GM18909 (cell line): ENCODE data around the gene GGTLC3.
"Not testable (repeated sequence)": the region's sequence is repeated elsewhere in the genome, so short reads cannot be mapped to it uniquely, and the experiment has no call there.

Experiments
- ATAC-seq: cut with Tn5 transposase; IDR thresholded peaks from one replicate; pipeline ENCODE4 v1.9.1; 2021; ENCODE audit warnings: mild to moderate bottlenecking; ENCODE audit not compliant: unreplicated experiment, poor library complexity

GGTLC3 gene

GRCh38 chr22:18518061-18518460 is at the start of gene GGTLC3:
Gene GGTLC3, minus strand, starts transcription at chr22:18518161. Its CDS starts 264 bp downstream, at chr22:18517897.
- not testable (repeated sequence) for ATAC-seq

- not testable (repeated sequence) for ATAC-seq
These were observed 42.4 kb upstream of the GGTLC3 start for GRCh38 chr22:18560099-18560974.

- not testable (repeated sequence) for ATAC-seq
These were observed 41.0 kb upstream of the GGTLC3 start for GRCh38 chr22:18558939-18559338.

DNA sequence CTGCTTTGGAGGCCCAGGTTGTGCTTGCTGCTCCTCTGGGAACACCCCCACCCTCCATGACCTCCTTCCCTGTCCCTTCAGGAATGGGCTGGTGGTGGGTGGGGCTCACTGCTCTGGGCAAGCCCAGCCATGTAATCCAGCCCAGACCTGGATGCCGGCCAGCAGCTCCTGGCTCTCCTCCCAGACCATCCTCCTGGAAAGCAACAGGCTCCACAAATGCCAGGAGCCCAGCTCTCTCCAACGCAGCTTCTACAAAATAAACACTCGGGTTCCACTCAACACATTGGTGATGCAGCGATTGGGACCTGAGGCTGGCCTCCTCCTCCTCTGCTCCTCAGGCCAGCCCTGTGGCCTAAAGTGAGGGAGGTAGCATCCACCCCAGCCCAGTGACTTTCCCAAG is 40.6 kb upstream of the GGTLC3 start:
- not testable (repeated sequence) for ATAC-seq

DNA sequence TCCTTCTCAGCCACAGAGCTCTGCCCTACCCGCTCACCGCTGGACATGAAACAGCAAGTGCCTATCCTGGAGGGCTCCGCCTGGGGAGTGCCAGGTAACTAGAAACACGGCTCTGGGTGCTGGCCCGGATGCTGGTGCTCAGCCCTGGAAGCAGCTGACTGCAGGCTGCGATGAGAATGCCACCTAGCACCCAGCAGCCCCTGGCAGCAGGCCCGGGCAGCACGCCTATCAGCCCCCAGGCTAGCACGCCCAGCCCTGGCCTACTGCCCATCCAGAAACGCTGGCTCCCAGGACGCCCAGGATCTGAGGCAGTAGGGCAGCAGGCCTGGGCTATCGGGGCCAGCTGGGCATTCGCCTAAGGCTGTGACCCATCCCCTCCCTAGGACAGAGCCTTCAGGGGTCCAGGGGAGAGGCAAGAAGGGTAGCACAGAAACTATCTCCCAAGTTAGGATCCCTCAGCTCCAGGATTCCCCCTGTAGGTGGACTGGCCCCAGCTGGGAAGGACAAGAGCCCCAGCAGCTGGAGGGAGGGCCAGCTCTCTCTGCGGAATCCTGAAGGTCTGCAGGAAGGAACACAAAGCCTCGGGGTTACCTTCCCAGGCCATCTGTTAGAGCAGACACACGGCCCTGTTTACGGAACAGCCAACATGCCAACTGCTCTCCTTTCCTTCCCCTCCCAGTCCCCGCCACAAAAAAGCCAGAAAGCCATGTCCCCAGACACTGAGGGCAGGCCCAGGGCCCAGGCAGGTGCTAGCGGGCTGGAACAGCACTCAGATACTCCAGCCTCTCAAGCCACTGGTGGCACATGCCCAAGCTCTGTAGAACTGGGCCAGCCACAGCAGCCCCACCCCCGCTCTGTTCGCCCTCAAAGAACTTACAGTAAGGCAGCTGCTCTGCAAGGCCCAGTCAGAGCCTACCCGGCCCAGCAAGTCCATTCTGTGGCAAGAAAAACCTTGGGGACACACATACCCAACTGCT is 36.6 kb upstream of the GGTLC3 start:
- ATAC-seq: not testable (repeated sequence)

- ATAC-seq: not testable (repeated sequence)
These were observed 35.1 kb upstream of the GGTLC3 start for GRCh38 chr22:18552839-18553597.

DNA sequence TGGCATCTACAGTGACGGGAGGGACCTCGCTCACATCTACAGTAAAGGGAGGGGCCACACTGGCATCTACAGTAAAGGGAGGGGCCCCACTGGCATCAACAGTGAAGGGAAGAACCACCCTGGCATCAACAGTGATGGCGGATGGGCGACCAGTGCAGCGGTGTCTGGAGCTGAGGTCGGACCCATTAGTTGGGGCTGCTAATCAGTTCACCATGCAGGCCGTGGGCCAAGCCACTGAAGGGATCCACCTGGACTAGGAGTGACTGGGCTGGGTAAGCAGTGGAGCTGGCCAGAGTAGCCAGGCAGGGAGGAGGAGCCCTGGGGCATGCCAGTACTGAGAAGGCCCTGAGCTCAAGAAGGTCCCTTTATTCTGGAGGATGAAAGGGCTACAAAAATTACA is 33.1 kb upstream of the GGTLC3 start:
- ATAC-seq: not testable (repeated sequence)

- not testable (repeated sequence) for ATAC-seq
These were observed 31.7 kb upstream of the GGTLC3 start for GRCh38 chr22:18549458-18550179.

DNA sequence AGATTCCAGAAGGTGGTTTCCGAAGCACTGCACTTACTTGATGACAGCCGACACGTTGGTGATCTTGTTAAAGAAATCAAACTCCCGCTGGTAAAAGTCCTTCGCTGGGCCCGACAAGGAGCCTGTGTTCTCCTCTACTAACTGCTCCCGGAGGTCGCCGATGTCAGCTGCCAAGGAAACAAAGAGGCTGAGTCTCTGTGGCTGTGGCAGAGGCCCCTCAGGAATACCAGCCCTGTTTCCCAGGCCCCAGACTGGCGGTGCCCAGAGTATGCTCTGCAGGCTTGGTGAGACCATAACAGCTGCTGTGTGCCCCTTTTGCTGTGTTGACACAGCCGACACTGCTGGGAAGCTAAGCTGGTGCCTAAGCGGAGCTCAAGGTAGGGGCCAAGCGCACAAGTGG is 26.7 kb upstream of the GGTLC3 start:
- not testable (repeated sequence) for ATAC-seq

- not testable (repeated sequence) for ATAC-seq
These were observed 25.4 kb upstream of the GGTLC3 start for GRCh38 chr22:18543400-18543799.

DNA sequence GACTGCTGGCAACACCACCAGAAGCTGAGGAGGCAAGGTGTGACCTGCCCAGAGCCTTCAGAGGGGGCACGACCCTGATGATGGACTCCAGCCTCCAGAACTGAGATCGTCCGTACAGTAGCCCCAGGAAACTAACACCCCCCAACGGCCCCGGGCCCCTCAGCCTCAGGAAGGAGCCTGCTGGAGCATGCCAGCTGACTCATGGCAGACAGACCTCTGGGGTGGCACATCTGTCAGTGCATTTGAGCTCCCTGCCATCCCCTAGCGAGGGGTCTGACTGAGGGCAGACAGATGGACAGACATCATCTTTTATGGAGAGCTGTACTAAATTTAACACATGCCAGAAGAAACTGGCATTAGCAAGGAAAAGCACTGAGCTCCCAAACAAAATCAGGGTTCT is 22.0 kb upstream of the GGTLC3 start:
- ATAC-seq: not testable (repeated sequence)

- ATAC-seq: not testable (repeated sequence)
These were observed 16.4 kb upstream of the GGTLC3 start for GRCh38 chr22:18534315-18534714.

- not testable (repeated sequence) for ATAC-seq
These were observed 15.7 kb upstream of the GGTLC3 start for GRCh38 chr22:18533633-18534032.

DNA sequence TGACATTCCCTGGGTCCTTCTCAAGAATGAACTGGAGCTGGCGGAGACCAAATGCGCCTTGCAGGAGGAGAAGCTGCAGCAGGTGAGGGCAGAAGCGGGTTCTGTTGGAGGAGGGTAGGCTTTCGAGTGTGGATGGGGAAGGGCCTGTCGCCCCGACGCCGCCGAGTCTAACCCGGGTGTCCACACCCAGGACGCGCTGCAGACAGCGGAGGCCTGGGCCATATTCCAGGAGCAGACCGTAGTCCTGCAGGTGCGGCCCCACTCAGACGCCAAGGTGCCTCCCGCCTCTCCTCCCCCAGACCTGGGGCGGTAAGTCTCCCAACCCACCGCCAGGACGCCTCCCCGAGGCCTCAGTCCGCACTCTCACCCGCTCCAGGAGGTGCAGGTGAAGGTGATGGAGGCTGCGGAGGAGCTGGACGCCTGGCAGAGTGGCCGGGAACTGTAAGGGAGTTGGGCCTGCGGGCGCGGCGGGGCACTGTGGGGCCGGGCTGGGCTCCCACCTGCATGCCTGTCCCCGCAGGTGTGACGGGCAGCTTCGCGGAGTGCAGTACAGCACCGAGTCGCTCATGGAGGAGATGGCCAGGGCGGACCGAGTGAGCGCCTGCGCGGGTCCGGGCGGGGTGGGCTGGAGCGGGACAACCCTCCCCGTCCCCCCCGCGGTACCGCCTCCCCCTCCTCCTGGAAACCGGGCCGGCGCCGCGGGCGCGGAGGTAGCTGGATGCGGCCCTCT is 11.6 kb upstream of the GGTLC3 start:
- peak; percentile 23 for ATAC-seq

GRCh38 chr22:18528597-18529415 is 10.8 kb upstream of the GGTLC3 start:
- ATAC-seq: peak; percentile 75

DNA sequence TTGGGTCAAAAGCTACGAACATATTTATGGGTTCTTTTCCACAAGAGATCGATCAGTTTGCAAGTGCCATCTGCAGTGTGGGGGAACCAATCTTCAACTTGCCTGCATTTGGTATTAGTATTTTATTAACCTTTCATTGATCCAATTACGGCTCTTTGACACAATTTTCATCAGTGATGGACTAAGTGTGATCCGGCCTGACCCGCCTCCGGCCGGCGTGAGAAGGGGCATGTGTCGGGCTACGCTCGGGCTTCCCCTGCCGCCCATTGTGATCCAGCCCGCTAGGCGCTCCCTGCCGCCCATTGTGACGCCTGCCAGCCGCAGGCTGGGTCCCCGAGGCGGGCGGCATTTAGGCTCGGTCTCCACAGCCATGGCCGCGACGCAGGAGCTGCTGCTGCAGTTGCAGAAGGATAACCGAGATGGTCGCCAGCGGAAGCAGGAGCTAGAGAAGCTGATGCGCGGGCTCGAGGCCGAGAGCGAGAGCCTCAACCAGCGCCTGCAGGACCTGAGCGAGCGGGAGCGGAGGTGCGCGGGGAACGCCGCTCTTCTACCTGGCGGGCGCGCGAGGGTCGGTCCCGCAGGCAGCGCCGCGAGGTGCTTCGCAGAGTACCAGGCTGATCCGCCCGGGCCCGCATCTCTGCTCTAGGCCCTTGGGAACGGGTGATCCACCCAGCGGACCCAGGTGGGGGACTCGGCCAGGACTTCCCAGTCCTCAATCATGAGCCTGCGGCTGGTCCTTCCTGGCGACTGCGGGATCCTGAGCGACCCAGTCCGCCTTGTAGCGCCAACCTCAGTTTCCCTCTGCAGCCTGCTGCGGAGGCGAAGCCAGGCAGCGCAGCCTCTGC is 10.0 kb upstream of the GGTLC3 start, which contains the start of gene TMEM191B:
Gene TMEM191B, plus strand, starts transcription at position 51 of the 845 bp plus-strand sequence. Its CDS starts 179 bp downstream, at position 230.
- ATAC-seq: peak; percentile 36

GRCh38 chr22:18523328-18523727 is 5.4 kb upstream of the GGTLC3 start:
- not testable (repeated sequence) for ATAC-seq
